WTC11 (cell line): ENCODE measurements around the gene ACOXL. TPM values are rescaled to one million over a fixed set of nuclear protein-coding genes. Genes with fewer than 3 reads are reported as not detected.

Experiments used
- ATAC-seq: fragments of 200-7000 bp; cut with Tn5 transposase; 2 replicates; pipeline ENCODE4 v1.10.0; 2021; ENCODE audit warnings: mild to moderate bottlenecking, moderate library complexity
- CTCF ChIA-PET: fragments of 300-600 bp; sonication (Branson Sonifier 250); formaldehyde crosslinking; loops from one replicate; lab custom pipeline; 2021; ENCODE audit warnings: antibody characterized with exemption; lab: Charles Lee
- POLR2A ChIA-PET: fragments of 350-600 bp; sonication (Branson Sonifier 250); formaldehyde crosslinking; loops from one replicate; lab custom pipeline; 2021; ENCODE audit warnings: antibody characterized with exemption; lab: Charles Lee
- DNase-seq: peaks from one replicate; pipeline ENCODE4 v3.0.0; 2021; ENCODE audit warnings: low spot score
- H3K27ac Mint-ChIP-seq: 2 replicates; pipeline ENCODE4 v1.8.0; 2021; ENCODE audit warnings: mixed read lengths
- H3K27me3 Mint-ChIP-seq: 2 replicates; pipeline ENCODE4 v1.8.0; 2021; ENCODE audit warnings: low read depth, mild to moderate bottlenecking, moderate library complexity, mixed read lengths
- H3K36me3 Mint-ChIP-seq: 2 replicates; pipeline ENCODE4 v1.8.0; 2021; ENCODE audit warnings: mixed read lengths
- H3K4me1 Mint-ChIP-seq: 2 replicates; pipeline ENCODE4 v1.8.0; 2022; ENCODE audit warnings: mixed read lengths
- H3K4me3 Mint-ChIP-seq: 2 replicates; pipeline ENCODE4 v1.8.0; 2021; ENCODE audit warnings: mild to moderate bottlenecking, moderate library complexity, mixed read lengths
- H3K9me3 Mint-ChIP-seq: 2 replicates; pipeline ENCODE4 v1.8.0; 2021; ENCODE audit warnings: mixed read lengths
- CREM ChIP-seq: sonication (generic); formaldehyde crosslinking; IDR thresholded peaks from 2 replicates; pipeline ENCODE4 v1.8.1; 2022; ENCODE audit warnings: mild to moderate bottlenecking, missing genetic modification reagents, moderate library complexity
- ESRRA ChIP-seq: sonication (generic); formaldehyde crosslinking; IDR thresholded peaks from 2 replicates; pipeline ENCODE4 v1.8.1; 2022; ENCODE audit warnings: mild to moderate bottlenecking, missing genetic modification reagents, borderline replicate concordance
- ETV6 ChIP-seq: sonication (generic); formaldehyde crosslinking; IDR thresholded peaks from 2 replicates; pipeline ENCODE4 v1.8.1; 2022; ENCODE audit warnings: mild to moderate bottlenecking, missing genetic modification reagents
- FOXJ3 ChIP-seq: sonication (generic); formaldehyde crosslinking; IDR thresholded peaks from 2 replicates; pipeline ENCODE4 v1.9.0; 2021; ENCODE audit warnings: missing genetic modification reagents, mild to moderate bottlenecking, borderline replicate concordance
- GABPB1 ChIP-seq: sonication (generic); formaldehyde crosslinking; IDR thresholded peaks from 2 replicates; pipeline ENCODE4 v1.8.1; 2023; ENCODE audit warnings: mild to moderate bottlenecking, missing genetic modification reagents
- JUN ChIP-seq: sonication (generic); formaldehyde crosslinking; IDR thresholded peaks from 2 replicates; pipeline ENCODE4 v1.8.0; 2023; ENCODE audit warnings: mild to moderate bottlenecking, missing genetic modification reagents
- MYBL2 ChIP-seq: sonication (generic); formaldehyde crosslinking; IDR thresholded peaks from 2 replicates; pipeline ENCODE4 v1.8.1; 2023; ENCODE audit warnings: mild to moderate bottlenecking, moderate library complexity, missing genetic modification reagents
- NFE2L1 ChIP-seq: sonication (generic); formaldehyde crosslinking; IDR thresholded peaks from 2 replicates; pipeline ENCODE4 v1.8.1; 2023; ENCODE audit warnings: missing genetic modification reagents
- NR3C1 ChIP-seq: sonication (generic); formaldehyde crosslinking; conservative IDR thresholded peaks from 2 replicates; pipeline ENCODE4 v1.8.1; 2023; ENCODE audit warnings: low read depth, mild to moderate bottlenecking, missing genetic modification reagents
- RORB ChIP-seq: fragments of 250-450 bp; sonication (Bioruptor Pico); IDR thresholded peaks from 2 replicates; pipeline ENCODE4 v1.9.0; 2021; ENCODE audit warnings: mild to moderate bottlenecking
- SMAD3 ChIP-seq: sonication (generic); formaldehyde crosslinking; IDR thresholded peaks from 2 replicates; pipeline ENCODE4 v1.8.0; 2022; ENCODE audit warnings: missing genetic modification reagents, mild to moderate bottlenecking, borderline replicate concordance
- SMAD4 ChIP-seq: sonication (generic); formaldehyde crosslinking; IDR thresholded peaks from 2 replicates; pipeline ENCODE4 v1.8.0; 2022; ENCODE audit warnings: mild to moderate bottlenecking, missing genetic modification reagents
- TCF7 ChIP-seq: sonication (generic); formaldehyde crosslinking; IDR thresholded peaks from 2 replicates; pipeline ENCODE4 v1.8.0; 2022; ENCODE audit warnings: mild to moderate bottlenecking, low read depth, missing genetic modification reagents, moderate library complexity
- ZNF263 ChIP-seq: sonication (generic); formaldehyde crosslinking; IDR thresholded peaks from 2 replicates; pipeline ENCODE4 v1.8.1; 2022; ENCODE audit warnings: low read depth, mild to moderate bottlenecking, moderate library complexity, missing genetic modification reagents
- total RNA-seq: library from RNA; stranded (reverse); gene quantifications from 3 replicates; pipeline ENCODE4 v1.2.3, GENCODE V29; 2021
- TF ChIP-seq, protein P1 (sequence below): sonication (generic); formaldehyde crosslinking; IDR thresholded peaks from 2 replicates; pipeline ENCODE4 v1.8.1; 2023; ENCODE audit warnings: mild to moderate bottlenecking, missing genetic modification reagents, moderate library complexity
- TF ChIP-seq, protein P2 (sequence below): fragments of 250-450 bp; sonication (Bioruptor Pico); IDR thresholded peaks from 2 replicates; pipeline ENCODE4 v2.1.2; 2022; ENCODE audit warnings: mild to moderate bottlenecking, moderate library complexity
- TF ChIP-seq, protein P3 (sequence below): sonication (generic); formaldehyde crosslinking; IDR thresholded peaks from 2 replicates; pipeline ENCODE4 v1.8.0; 2022; ENCODE audit warnings: mild to moderate bottlenecking, missing genetic modification reagents
- TF ChIP-seq, protein P4 (sequence below): sonication (generic); formaldehyde crosslinking; IDR thresholded peaks from 2 replicates; pipeline ENCODE4 v1.8.0; 2022; ENCODE audit warnings: mild to moderate bottlenecking, missing genetic modification reagents
- TF ChIP-seq, protein P5 (sequence below): sonication (generic); formaldehyde crosslinking; IDR thresholded peaks from 2 replicates; pipeline ENCODE4 v1.8.1; 2022; ENCODE audit warnings: mild to moderate bottlenecking, moderate library complexity, missing genetic modification reagents
- TF ChIP-seq, protein P6 (sequence below): fragments of 250-450 bp; sonication (Bioruptor Pico); IDR thresholded peaks from 2 replicates; pipeline ENCODE4 v1.9.0; 2021; ENCODE audit warnings: mild to moderate bottlenecking, borderline replicate concordance

Gene ACOXL
- total RNA-seq, 1 experiment from 2014 or later, result 14.9 TPM

DNA sequence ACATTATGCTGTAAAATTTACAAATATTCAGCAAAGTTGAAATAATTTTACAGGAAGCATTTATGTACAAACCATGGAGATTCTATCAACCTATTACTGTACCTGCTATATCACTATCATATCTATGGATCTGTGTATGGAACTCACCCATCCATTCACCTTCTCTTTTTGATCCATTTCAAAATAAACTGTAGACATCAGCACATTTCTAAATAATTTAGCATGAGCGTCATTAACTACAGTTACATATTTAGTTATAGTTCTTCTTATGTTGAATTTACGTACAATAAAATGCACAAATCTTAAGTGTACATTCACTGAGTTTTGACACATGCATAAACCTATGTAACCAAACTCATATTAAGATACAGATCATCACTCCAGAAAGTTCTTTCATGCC lies 260.5 kb downstream of the ACOXL start:
- ChIA-PET POLR2A (no interaction called here), CTCF (no interaction called here)
- Mint-ChIP-seq H3K9me3 (peaks cover 6% of the 10 kb centered on the region; the same call in 1 of the 2 replicates), H3K27me3 (no peaks in the 10 kb centered on the region), H3K27ac (no peak overlapping the region), H3K4me3 (no peak overlapping the region), H3K4me1 (peaks cover 10% of the 10 kb centered on the region), H3K36me3 (no peaks in the 10 kb centered on the region)
- TF ChIP-seq CREM (CRISPR knock-in tag) (no peak), SMAD4 (CRISPR knock-in tag) (no peak), JUN (CRISPR knock-in tag) (no peak), ZNF263 (CRISPR knock-in tag) (no peak), SMAD3 (CRISPR knock-in tag) (no peak), GABPB1 (CRISPR knock-in tag) (no peak), ETV6 (CRISPR knock-in tag) (no peak)
- TF ChIP-seq, protein P1, sequence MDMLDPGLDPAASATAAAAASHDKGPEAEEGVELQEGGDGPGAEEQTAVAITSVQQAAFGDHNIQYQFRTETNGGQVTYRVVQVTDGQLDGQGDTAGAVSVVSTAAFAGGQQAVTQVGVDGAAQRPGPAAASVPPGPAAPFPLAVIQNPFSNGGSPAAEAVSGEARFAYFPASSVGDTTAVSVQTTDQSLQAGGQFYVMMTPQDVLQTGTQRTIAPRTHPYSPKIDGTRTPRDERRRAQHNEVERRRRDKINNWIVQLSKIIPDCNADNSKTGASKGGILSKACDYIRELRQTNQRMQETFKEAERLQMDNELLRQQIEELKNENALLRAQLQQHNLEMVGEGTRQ (CRISPR knock-in tag), result no peak
- TF ChIP-seq, protein P2, sequence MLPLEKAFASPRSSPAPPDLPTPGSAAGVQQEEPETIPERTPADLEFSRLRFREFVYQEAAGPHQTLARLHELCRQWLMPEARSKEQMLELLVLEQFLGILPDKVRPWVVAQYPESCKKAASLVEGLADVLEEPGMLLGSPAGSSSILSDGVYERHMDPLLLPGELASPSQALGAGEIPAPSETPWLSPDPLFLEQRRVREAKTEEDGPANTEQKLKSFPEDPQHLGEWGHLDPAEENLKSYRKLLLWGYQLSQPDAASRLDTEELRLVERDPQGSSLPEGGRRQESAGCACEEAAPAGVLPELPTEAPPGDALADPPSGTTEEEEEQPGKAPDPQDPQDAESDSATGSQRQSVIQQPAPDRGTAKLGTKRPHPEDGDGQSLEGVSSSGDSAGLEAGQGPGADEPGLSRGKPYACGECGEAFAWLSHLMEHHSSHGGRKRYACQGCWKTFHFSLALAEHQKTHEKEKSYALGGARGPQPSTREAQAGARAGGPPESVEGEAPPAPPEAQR (CRISPR knock-in tag), result no peak
- no peak for DNase-seq
- ATAC-seq, result no peak

DNA sequence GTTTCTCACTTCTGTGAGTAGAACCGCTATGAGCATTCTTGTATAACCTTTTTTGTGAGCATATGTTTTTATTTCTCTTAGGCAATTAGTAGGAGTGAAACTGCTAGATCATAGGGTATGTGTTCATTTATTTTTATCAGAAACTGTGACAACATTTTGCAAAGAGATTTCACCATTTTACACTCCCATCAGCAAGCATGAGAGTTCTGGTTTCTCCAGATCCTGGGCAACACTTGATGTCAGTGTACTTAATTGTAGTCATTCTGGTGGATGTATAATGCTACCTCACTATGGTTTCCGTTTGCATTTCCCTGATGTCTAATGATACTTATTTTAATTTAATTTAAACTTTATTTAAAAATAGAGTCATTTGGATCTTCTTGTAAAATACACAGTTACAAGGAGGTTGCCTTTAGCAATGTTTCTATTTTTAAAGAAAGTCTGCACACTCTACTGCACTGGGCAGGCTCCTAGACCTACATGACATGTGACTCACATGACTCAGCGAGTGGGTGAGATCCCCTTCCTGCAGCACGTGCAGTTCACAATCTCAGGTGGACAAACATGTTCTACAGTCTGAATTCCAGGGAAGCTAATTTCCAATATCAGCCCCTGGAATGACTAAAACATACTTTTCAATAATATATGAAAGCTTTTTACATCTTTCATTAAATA lies 261.3 kb downstream of the ACOXL start:
- Mint-ChIP-seq H3K36me3 (no peaks in the 10 kb centered on the region), H3K4me3 (no peak overlapping the region), H3K4me1 (peaks cover 14% of the 10 kb centered on the region), H3K27ac (no peak overlapping the region), H3K9me3 (peaks cover 6% of the 10 kb centered on the region; the same call in 1 of the 2 replicates), H3K27me3 (no peaks in the 10 kb centered on the region)
- POLR2A ChIA-PET, result no interaction called here
- ATAC-seq (no peak), DNase-seq (no peak)
- TF ChIP-seq, protein P3, sequence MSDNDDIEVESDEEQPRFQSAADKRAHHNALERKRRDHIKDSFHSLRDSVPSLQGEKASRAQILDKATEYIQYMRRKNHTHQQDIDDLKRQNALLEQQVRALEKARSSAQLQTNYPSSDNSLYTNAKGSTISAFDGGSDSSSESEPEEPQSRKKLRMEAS (CRISPR knock-in tag), result no peak
- TF ChIP-seq, protein P4, sequence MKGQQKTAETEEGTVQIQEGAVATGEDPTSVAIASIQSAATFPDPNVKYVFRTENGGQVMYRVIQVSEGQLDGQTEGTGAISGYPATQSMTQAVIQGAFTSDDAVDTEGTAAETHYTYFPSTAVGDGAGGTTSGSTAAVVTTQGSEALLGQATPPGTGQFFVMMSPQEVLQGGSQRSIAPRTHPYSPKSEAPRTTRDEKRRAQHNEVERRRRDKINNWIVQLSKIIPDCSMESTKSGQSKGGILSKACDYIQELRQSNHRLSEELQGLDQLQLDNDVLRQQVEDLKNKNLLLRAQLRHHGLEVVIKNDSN (CRISPR knock-in tag), result no peak
- TF ChIP-seq NR3C1 (CRISPR knock-in tag) (no peak), NFE2L1 (CRISPR knock-in tag) (no peak)
- TF ChIP-seq, all 79 proteins: peak for 0
- CTCF ChIA-PET, result no interaction called here

DNA sequence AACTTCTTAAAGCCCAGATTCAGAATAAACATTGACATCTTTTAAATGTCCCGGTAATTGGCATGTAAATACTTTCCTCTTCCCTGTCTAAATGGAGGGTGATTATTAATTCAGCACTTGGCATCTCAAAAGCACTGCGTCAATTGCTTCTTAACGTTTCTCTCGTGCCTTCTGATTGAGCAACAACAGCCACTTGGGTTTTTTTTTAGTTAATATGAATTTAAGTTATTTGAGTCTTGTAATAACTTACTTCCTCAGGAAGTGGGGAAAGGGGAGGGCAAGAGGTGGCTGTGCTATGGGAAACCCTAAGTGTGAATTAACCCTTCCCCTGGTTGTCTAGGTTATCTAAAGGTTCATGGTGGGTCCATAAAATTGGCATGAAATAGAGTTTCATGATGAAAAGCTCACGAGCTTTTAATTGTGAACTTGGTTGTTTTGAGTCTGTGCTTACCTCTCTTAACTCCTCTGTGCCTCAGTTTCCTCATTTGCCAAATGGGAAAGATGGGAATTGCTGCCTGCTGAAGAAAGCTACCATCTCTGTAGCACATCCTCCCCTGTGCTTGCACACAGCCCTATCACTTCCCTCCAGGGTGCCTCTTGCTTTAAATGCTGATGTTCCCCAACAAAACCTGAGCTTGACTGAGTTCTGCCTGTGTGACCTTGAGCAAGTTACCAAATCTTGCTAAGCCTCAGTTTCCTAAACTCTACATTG lies 262.0 kb downstream of the ACOXL start:
- Mint-ChIP-seq H3K4me3 (no peak overlapping the region), H3K36me3 (no peaks in the 10 kb centered on the region), H3K27ac (no peak overlapping the region), H3K27me3 (no peaks in the 10 kb centered on the region), H3K9me3 (peaks cover 6% of the 10 kb centered on the region; the same call in 1 of the 2 replicates), H3K4me1 (peaks cover 14% of the 10 kb centered on the region)
- ChIA-PET CTCF (interaction anchor here (0.6 kb wide), 1 partner anchor 12 kb away, joined by 3 read pairs; no protein-coding TSS in a partner anchor), POLR2A (no interaction called here)
- DNase-seq (no peak), ATAC-seq (no peak)
- TF ChIP-seq, protein P5, sequence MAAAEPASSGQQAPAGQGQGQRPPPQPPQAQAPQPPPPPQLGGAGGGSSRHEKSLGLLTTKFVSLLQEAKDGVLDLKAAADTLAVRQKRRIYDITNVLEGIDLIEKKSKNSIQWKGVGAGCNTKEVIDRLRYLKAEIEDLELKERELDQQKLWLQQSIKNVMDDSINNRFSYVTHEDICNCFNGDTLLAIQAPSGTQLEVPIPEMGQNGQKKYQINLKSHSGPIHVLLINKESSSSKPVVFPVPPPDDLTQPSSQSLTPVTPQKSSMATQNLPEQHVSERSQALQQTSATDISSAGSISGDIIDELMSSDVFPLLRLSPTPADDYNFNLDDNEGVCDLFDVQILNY, result no peak
- TF ChIP-seq MYBL2 (no peak), TCF7 (CRISPR knock-in tag) (no peak), ESRRA (CRISPR knock-in tag) (no peak), FOXJ3 (CRISPR knock-in tag) (no peak), RORB (CRISPR knock-in tag) (no peak), GABPB1 (CRISPR knock-in tag) (no peak)
- TF ChIP-seq, protein P6, sequence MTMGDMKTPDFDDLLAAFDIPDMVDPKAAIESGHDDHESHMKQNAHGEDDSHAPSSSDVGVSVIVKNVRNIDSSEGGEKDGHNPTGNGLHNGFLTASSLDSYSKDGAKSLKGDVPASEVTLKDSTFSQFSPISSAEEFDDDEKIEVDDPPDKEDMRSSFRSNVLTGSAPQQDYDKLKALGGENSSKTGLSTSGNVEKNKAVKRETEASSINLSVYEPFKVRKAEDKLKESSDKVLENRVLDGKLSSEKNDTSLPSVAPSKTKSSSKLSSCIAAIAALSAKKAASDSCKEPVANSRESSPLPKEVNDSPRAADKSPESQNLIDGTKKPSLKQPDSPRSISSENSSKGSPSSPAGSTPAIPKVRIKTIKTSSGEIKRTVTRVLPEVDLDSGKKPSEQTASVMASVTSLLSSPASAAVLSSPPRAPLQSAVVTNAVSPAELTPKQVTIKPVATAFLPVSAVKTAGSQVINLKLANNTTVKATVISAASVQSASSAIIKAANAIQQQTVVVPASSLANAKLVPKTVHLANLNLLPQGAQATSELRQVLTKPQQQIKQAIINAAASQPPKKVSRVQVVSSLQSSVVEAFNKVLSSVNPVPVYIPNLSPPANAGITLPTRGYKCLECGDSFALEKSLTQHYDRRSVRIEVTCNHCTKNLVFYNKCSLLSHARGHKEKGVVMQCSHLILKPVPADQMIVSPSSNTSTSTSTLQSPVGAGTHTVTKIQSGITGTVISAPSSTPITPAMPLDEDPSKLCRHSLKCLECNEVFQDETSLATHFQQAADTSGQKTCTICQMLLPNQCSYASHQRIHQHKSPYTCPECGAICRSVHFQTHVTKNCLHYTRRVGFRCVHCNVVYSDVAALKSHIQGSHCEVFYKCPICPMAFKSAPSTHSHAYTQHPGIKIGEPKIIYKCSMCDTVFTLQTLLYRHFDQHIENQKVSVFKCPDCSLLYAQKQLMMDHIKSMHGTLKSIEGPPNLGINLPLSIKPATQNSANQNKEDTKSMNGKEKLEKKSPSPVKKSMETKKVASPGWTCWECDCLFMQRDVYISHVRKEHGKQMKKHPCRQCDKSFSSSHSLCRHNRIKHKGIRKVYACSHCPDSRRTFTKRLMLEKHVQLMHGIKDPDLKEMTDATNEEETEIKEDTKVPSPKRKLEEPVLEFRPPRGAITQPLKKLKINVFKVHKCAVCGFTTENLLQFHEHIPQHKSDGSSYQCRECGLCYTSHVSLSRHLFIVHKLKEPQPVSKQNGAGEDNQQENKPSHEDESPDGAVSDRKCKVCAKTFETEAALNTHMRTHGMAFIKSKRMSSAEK (CRISPR knock-in tag), result no peak
